ENCODE measurements around the gene LIX1L. TPM values are rescaled to one million over a fixed set of nuclear protein-coding genes. Genes with fewer than 3 reads are reported as not detected.

LIX1L gene
- total and polyA plus RNA-seq, 2 of the 4 experiments (the other 2 are of a cell fraction) = 14.7 to 28.8 TPM

GRCh38 chr1:145953861-145954260, 4.0 kb downstream of the LIX1L start:
- no peak overlapping the region for H2BK5ac ChIP-seq (ENCODE audit: low read depth, low read length, poor library complexity, severe bottlenecking)
- ATAC-seq (ENCODE audit: low read depth) (no peak), DNase-seq (no peak)
- TF ChIP-seq ELK1 (IDR thresholded peaks at IDR 0.05; ENCODE audit: borderline replicate concordance, low read depth, low read length) = no peak
- TF ChIP-seq CEBPB (IDR thresholded peaks at IDR 0.05; ENCODE audit: low read depth, low read length) = no peak
- no peak for TF ChIP-seq RCOR1 (IDR thresholded peaks at IDR 0.05; ENCODE audit: insufficient replicate concordance, low read length)
- no peak for TF ChIP-seq BHLHE40 (IDR thresholded peaks at IDR 0.05; ENCODE audit: low read depth, low read length)
- TF ChIP-seq MXI1 (IDR thresholded peaks at IDR 0.05; ENCODE audit: borderline replicate concordance, low read depth, low read length) = no peak
- no peak for TF ChIP-seq FOS (IDR thresholded peaks at IDR 0.05; ENCODE audit: low read depth, low read length)
- TF ChIP-seq RAD21 (IDR thresholded peaks at IDR 0.05; ENCODE audit: low read length) = no peak
- no peak for TF ChIP-seq MAFK (IDR thresholded peaks at IDR 0.05; ENCODE audit: low read depth, low read length)
- TF ChIP-seq NFE2L2 (IDR thresholded peaks at IDR 0.05; ENCODE audit: low read depth, low read length) = no peak
- TF ChIP-seq POLR2A (IDR thresholded peaks at IDR 0.05; ENCODE audit: low read depth, low read length) = no peak
- TF ChIP-seq RFX5 (IDR thresholded peaks at IDR 0.05; ENCODE audit: low read depth, low read length) = no peak
- TF ChIP-seq SMC3 (IDR thresholded peaks at IDR 0.05; ENCODE audit: low read depth, low read length) = no peak
- no peak for TF ChIP-seq MAZ (IDR thresholded peaks at IDR 0.05; ENCODE audit: borderline replicate concordance, low read depth, low read length)
- no peak for TF ChIP-seq CHD1 (IDR thresholded peaks at IDR 0.05; ENCODE audit: low read depth, low read length)
- TF ChIP-seq, protein P1, sequence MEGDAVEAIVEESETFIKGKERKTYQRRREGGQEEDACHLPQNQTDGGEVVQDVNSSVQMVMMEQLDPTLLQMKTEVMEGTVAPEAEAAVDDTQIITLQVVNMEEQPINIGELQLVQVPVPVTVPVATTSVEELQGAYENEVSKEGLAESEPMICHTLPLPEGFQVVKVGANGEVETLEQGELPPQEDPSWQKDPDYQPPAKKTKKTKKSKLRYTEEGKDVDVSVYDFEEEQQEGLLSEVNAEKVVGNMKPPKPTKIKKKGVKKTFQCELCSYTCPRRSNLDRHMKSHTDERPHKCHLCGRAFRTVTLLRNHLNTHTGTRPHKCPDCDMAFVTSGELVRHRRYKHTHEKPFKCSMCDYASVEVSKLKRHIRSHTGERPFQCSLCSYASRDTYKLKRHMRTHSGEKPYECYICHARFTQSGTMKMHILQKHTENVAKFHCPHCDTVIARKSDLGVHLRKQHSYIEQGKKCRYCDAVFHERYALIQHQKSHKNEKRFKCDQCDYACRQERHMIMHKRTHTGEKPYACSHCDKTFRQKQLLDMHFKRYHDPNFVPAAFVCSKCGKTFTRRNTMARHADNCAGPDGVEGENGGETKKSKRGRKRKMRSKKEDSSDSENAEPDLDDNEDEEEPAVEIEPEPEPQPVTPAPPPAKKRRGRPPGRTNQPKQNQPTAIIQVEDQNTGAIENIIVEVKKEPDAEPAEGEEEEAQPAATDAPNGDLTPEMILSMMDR (conservative IDR thresholded peaks at IDR 0.05; ENCODE audit: low read depth, low read length) = no peak
- no peak for TF ChIP-seq USF2 (IDR thresholded peaks at IDR 0.05; ENCODE audit: low read depth, low read length)
- no peak overlapping the region for H3K14ac ChIP-seq (replicated peaks; ENCODE audit: low read depth, low read length)
- dilution Hi-C loops (cut with HindIII; ENCODE audit: low sequenced_read_pairs, unreplicated experiment) = no loop called here
- no TSS peak for BruUV-seq (replicated peaks)
- no peak overlapping the region for H4K5ac ChIP-seq (ENCODE audit: low read depth, low read length)
- peaks cover 15% of the 10 kb centered on the region for H3K9me1 ChIP-seq (ENCODE audit: insufficient read depth, low read length)
- no CpG with 5 or more reads among the region's 6 CpGs for WGBS, 2 experiments (ENCODE audit: extremely low coverage in 2 of 2, insufficient read length in 1 of 2)
- no peak overlapping the region for H2BK120ac ChIP-seq (ENCODE audit: low read depth, low read length)
- H2AK9ac ChIP-seq (replicated peaks; ENCODE audit: low read depth, low read length, poor library complexity) = no peak overlapping the region
- no peak overlapping the region for H2AK5ac ChIP-seq (ENCODE audit: low read depth, low read length)
- no peak overlapping the region for H2BK15ac ChIP-seq (ENCODE audit: low read depth, low read length)
- no peaks in the 10 kb centered on the region for H3K9me3 ChIP-seq (ENCODE audit: control insufficient read depth, insufficient read depth, low read length)
- H3K36me3 ChIP-seq (ENCODE audit: control insufficient read depth, insufficient read depth, low read length) = peaks cover 8% of the 10 kb centered on the region
- H2BK20ac ChIP-seq (ENCODE audit: low read depth, low read length) = no peak overlapping the region
- no peak overlapping the region for H3K18ac ChIP-seq (ENCODE audit: low read depth, low read length)
- H3K4me3 ChIP-seq (ENCODE audit: insufficient read depth, low read depth, low read length) = no peak overlapping the region
- ChIA-PET CTCF (interaction anchor here (0.6 kb wide), 2 partner anchors 26 to 84 kb away, joined by 3 read pairs; partner anchors contain the start of gene RBM8A), POLR2A (ENCODE audit: unreplicated experiment) (interaction anchor here (0.6 kb wide), 1 partner anchor 95 kb away, joined by 14 read pairs; the partner anchor contains the start of gene PIAS3)
- peaks cover 29 to 71% of the 10 kb centered on the region in 2 experiments for H3K79me1 ChIP-seq (ENCODE audit: low read depth in 1 of 2, low read length in 2 of 2)
- no peak overlapping the region for H3K4me2 ChIP-seq (ENCODE audit: low read depth, low read length)
- no peaks in the 10 kb centered on the region for H3K27me3 ChIP-seq (ENCODE audit: control insufficient read depth, insufficient read depth, low read length)
- H4K20me1 ChIP-seq (ENCODE audit: insufficient read depth, low read length) = peaks cover 24% of the 10 kb centered on the region; the same call in 1 of the 2 replicates
- no peak overlapping the region for H3K23ac ChIP-seq (ENCODE audit: low read depth, low read length)
- in situ Hi-C loops (cut with MboI; ENCODE audit: low sequenced_read_pairs) = no loop called here
- no peak overlapping the region for H3K9ac ChIP-seq (ENCODE audit: low read depth, low read length)
- peaks cover 2% of the 10 kb centered on the region; the same call in 1 of the 2 replicates for H3K4me1 ChIP-seq (ENCODE audit: control insufficient read depth, insufficient read depth, low read length)
- no peak overlapping the region for H3K4ac ChIP-seq (ENCODE audit: low read depth, low read length)
- no peak overlapping the region for H4K8ac ChIP-seq (ENCODE audit: low read depth in 2 of 2, low read length in 2 of 2)
- no peak overlapping the region for H2AFZ ChIP-seq (replicated peaks; ENCODE audit: low read length, poor library complexity)
- no peak overlapping the region for H4K91ac ChIP-seq (ENCODE audit: insufficient read depth, low read depth, low read length)
- intact Hi-C loops (cut with micrococcal nuclease) = loop anchor here (10.0 kb wide), 1 partner anchor 59 kb away; no protein-coding TSS in a partner anchor
- no peak overlapping the region for H3K27ac ChIP-seq (ENCODE audit: insufficient read depth, low read length)
- H3K56ac ChIP-seq (ENCODE audit: extremely low read depth, insufficient read depth, low read length) = no peak overlapping the region

Data from IMR-90 (cell line).